GM12892 (cell line): ENCODE data around the gene TSC22D1. TPM values are rescaled to one million over a fixed set of nuclear protein-coding genes. Genes with fewer than 3 reads are reported as not detected.
"Not testable (repeated sequence)": the region's sequence is repeated elsewhere in the genome, so short reads cannot be mapped to it uniquely, and the experiment has no call there.

Experiments used
- DNase-seq: peaks from one replicate; pipeline ENCODE4 v3.0.0; 2011; ENCODE audit not compliant: insufficient read length
- FAIRE-seq: peaks from 2 replicates; lab custom pipeline; 2011; peaks lifted over from hg19 to GRCh38; lab: Jason Lieb, UNC
- POLR2A ChIP-seq: IDR thresholded peaks from 2 replicates; pipeline ENCODE4 v1.6.1; 2011; ENCODE audit warnings: low read depth, low read length, control low read depth
- POLR2AphosphoS5 ChIP-seq: IDR thresholded peaks from 2 replicates; pipeline ENCODE4 v1.6.1; 2011; ENCODE audit warnings: low read depth, low read length, control low read depth
- TAF1 ChIP-seq: IDR thresholded peaks from 2 replicates; pipeline ENCODE4 v1.6.1; 2011; ENCODE audit warnings: low read depth, mild to moderate bottlenecking, control low read depth, low read length, borderline replicate concordance
- polyA plus RNA-seq: library from polyadenylated mRNA; unstranded; fragments of >200 nt; gene quantifications from one replicate; pipeline ENCODE4 v1.2.1, GENCODE V29; 2012; ENCODE audit warnings: missing spikeins, inconsistent platforms; ENCODE audit not compliant: missing spikeins

The TSC22D1 gene
- 4.7 TPM for polyA plus RNA-seq

- TF ChIP-seq POLR2A (no peak), TAF1 (no peak), POLR2AphosphoS5 (no peak)
- FAIRE-seq (peak; percentile 17), DNase-seq (peak; percentile 23)
Observed at GRCh38 chr13:44575741-44576350, at the start of gene TSC22D1. Gene TSC22D1, minus strand, starts transcription at chr13:44576330. Its CDS starts 256 bp downstream, at chr13:44576074.

GRCh38 chr13:44622708-44623107, 46.6 kb upstream of the TSC22D1 start:
- no peak for FAIRE-seq
- no peak for DNase-seq
- TF ChIP-seq TAF1 (no peak), POLR2A (no peak), POLR2AphosphoS5 (no peak)

GRCh38 chr13:44622261-44622660, 46.1 kb upstream of the TSC22D1 start:
- DNase-seq (no peak), FAIRE-seq (no peak)
- no peak for TF ChIP-seq POLR2AphosphoS5
- no peak for TF ChIP-seq POLR2A
- TF ChIP-seq TAF1: no peak

GRCh38 chr13:44620057-44620456, 43.9 kb upstream of the TSC22D1 start:
- DNase-seq: no peak
- FAIRE-seq: no peak
- TF ChIP-seq POLR2AphosphoS5 (no peak), POLR2A (no peak), TAF1 (no peak)

- DNase-seq: no peak
- no peak for FAIRE-seq
- TF ChIP-seq TAF1 (no peak), POLR2A (no peak), POLR2AphosphoS5 (no peak)
Observed at GRCh38 chr13:44619651-44620050, 43.5 kb upstream of the TSC22D1 start.

- no peak for FAIRE-seq
- TF ChIP-seq POLR2A: no peak
- no peak for TF ChIP-seq TAF1
- no peak for TF ChIP-seq POLR2AphosphoS5
- DNase-seq: no peak
Observed at GRCh38 chr13:44618326-44618725, 42.2 kb upstream of the TSC22D1 start.

- no peak for FAIRE-seq
- no peak for DNase-seq
- TF ChIP-seq POLR2A (no peak), POLR2AphosphoS5 (no peak), TAF1 (no peak)
Observed at GRCh38 chr13:44617648-44618047, 41.5 kb upstream of the TSC22D1 start.

GRCh38 chr13:44609137-44609536, 33.0 kb upstream of the TSC22D1 start:
- TF ChIP-seq POLR2AphosphoS5 (no peak), TAF1 (no peak), POLR2A (no peak)
- DNase-seq: no peak
- FAIRE-seq: no peak

GRCh38 chr13:44605721-44606120, 29.6 kb upstream of the TSC22D1 start:
- no peak for DNase-seq
- no peak for FAIRE-seq
- no peak for TF ChIP-seq POLR2A
- no peak for TF ChIP-seq TAF1
- TF ChIP-seq POLR2AphosphoS5: no peak

- no peak for TF ChIP-seq TAF1
- no peak for TF ChIP-seq POLR2A
- no peak for TF ChIP-seq POLR2AphosphoS5
- FAIRE-seq: no peak
- DNase-seq: no peak
Observed at GRCh38 chr13:44605275-44605674, 29.1 kb upstream of the TSC22D1 start.

GRCh38 chr13:44601586-44601985, 25.5 kb upstream of the TSC22D1 start:
- TF ChIP-seq POLR2AphosphoS5: no peak
- no peak for TF ChIP-seq TAF1
- no peak for TF ChIP-seq POLR2A
- no peak for FAIRE-seq
- DNase-seq: no peak

GRCh38 chr13:44593861-44594592, 17.9 kb upstream of the TSC22D1 start:
- DNase-seq, FAIRE-seq: not testable (repeated sequence)
